Pancreas (tissue), 10 donors: ENCODE data around the gene ILRUN. TPM values are rescaled to one million over a fixed set of nuclear protein-coding genes. Genes with fewer than 3 reads are reported as not detected.
"Not testable (repeated sequence)": the region's sequence is repeated elsewhere in the genome, so short reads cannot be mapped to it uniquely, and the experiment has no call there.

ENCODE experiments used
- ATAC-seq, 4 donors: fragments of 200-7000 bp; cut with Tn5 transposase; one replicate each; pipeline versions ENCODE4 v1.8.0 to v1.9.1; 2020; ENCODE audit warnings: mild to moderate bottlenecking in 4 of 4, moderate library complexity in 4 of 4
- DNase-seq, 6 donors: peaks; one replicate each; pipeline ENCODE4 v3.0.0-alpha.2; 2020
- FAIRE-seq: peaks from 2 replicates; lab custom pipeline; 2012; peaks lifted over from hg19 to GRCh38; lab: Jason Lieb, UNC
- H3K27ac ChIP-seq, 4 donors: fragments of 200-600 bp; sonication (generic); 1 replicate in 3 of 4; 2 replicates in 1 of 4; pipeline versions ENCODE4 v1.5.0 to v1.8.0; 2020
- H3K27me3 ChIP-seq, 4 donors: fragments of 200-600 bp; one replicate each; pipeline ENCODE4 v1.8.0; 2021
- H3K36me3 ChIP-seq, 3 donors: fragments of 200-600 bp; sonication (generic) in 1 of 3; one replicate each; pipeline versions ENCODE4 v1.5.0 to v1.8.0; 2020 to 2021
- H3K4me1 ChIP-seq, 3 donors: fragments of 200-600 bp; one replicate each; pipeline ENCODE4 v1.8.0; 2021
- H3K4me3 ChIP-seq, 4 donors: fragments of 200-600 bp; sonication (generic) in 2 of 4; one replicate each; pipeline versions ENCODE4 v1.5.0 to v1.8.0; 2020 to 2021
- H3K9me3 ChIP-seq, 4 donors: fragments of 200-600 bp; one replicate each; pipeline ENCODE4 v1.8.0; 2021
- CTCF ChIP-seq, 4 donors: fragments of 200-600 bp; sonication (generic) in 3 of 4; IDR thresholded peaks; one replicate each; pipeline versions ENCODE4 v1.5.0 to v1.8.0; 2021; ENCODE audit warnings: antibody characterized with exemption in 4 of 4
- WGBS, 2 donors: extraction: QIAGEN DNeasy Blood & Tissue Kit; methylation state at CpG; one replicate each; pipeline ENCODE4 v1.1.7; 2013; 5-methylcytosine and 5-hydroxymethylcytosine counted together
- intact Hi-C, 3 donors: fragments of 100-400 bp; cut with DNase I; formaldehyde crosslinking; loops; one replicate each; pipeline versions ENCODE4 v1.11.1 to v1.14.2; 2022
- polyA plus RNA-seq, 2 donors: library from polyadenylated mRNA; stranded (reverse); fragments of 200-250 nt; gene quantifications; one replicate each; pipeline ENCODE4 v1.2.3, GENCODE V29; 2013
- total RNA-seq, 6 donors: library from RNA; stranded (reverse); fragmentation: NEBNext Ultra II Directional in 4 of 6; extraction: Animal tissue kit (Norgen Biotek cat#: 25700) in 4 of 6; gene quantifications; one replicate each; pipeline versions ENCODE4 v1.2.1 to v1.2.4, GENCODE V29; 2021 to 2023
- donor health status: healthy with polysubstance abuse.
- donor health status: DM: no; HTN: no; CAD: no; lungs with moderate emphysema.
- donor health status: DM: no; HTN: no; CAD: no.
- donor health status: control.
- donor health status: control.
- donor health status: Bipolar disorder and iron deficiency.
- donor health status: DM: yes; HTN: yes; CAD: no.
- donor health status: DM: no; HTN: no; CAD: no.
- donor health status: DM: no; HTN: no; CAD: no.
- donor health status: DM: yes; HTN: yes; CAD: no.

The ILRUN gene
- total RNA-seq (10 to 100 TPM; 18.7 to 32.9 (median 25.2) TPM), polyA plus RNA-seq (10 to 100 TPM; 14.6 to 16.7 TPM)

DNA sequence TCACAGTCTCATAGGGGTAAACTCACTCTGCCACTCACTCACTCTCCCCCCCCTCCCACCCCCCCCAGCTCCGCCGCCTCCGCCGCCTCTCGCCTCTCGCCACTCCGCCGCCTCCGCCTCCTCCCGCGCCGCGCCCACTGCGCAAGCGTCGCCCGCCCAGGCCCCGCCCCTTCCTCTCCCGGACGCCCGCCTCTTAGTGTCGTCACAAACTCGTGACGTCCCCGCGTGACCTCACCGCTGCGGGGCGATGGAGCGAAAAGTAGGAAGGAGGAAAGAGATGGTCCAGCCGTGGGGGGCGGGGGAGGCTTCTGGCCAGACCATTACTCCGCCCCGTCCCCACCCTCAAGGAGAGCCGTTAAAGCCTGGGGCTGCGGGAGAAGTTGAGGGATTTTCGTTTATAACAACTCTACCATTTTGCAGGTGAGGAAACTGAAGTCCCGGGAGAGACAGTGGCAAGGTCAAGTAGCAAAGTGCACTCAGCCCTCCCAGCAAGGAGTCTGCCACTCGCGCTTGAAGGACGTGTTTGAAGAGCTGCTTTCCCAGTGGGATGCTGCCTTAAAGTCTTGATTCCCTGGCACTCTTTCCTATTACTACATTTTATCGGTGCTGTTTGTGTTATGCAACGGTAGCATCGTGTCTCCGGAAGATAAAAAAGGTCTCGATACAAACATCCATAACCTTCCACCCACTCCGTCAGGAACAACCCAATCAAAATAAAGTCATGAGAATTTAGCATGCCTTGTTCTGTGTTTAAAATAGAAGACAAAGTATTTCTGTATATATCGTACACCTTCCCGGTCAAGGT lies at the start of gene ILRUN:
Gene ILRUN (minus strand): TSS at position 29 of the 805 bp plus-strand sequence. CDS start 164 bp downstream, outside the sequence.
- Histone ChIP-seq H3K9me3 (no peaks in the 10 kb centered on the region), H3K4me3 (peak within 1 kb of the TSS; percentile 85 to 92 (median 90)), H3K4me1 (peaks cover 9 to 21% (median 15%) of the 10 kb centered on the region in 3 donors), H3K27me3 (no peaks in the 10 kb centered on the region), H3K27ac (peak within 1 kb of the TSS; percentile 86 to 93 (median 90)), H3K36me3 (no peaks in the 10 kb centered on the region)
- ATAC-seq (peak; percentile 92 to 96 (median 94)), DNase-seq (peak; percentile 95 to 100 (median 98)), FAIRE-seq (no peak)
- no peak for TF ChIP-seq CTCF (IDR thresholded peaks at IDR 0.05)
- 2 to 3% methylated on average over 34 to 48 of the region's 49 CpGs for WGBS, 2 donors
- intact Hi-C loops = no loop called here

DNA sequence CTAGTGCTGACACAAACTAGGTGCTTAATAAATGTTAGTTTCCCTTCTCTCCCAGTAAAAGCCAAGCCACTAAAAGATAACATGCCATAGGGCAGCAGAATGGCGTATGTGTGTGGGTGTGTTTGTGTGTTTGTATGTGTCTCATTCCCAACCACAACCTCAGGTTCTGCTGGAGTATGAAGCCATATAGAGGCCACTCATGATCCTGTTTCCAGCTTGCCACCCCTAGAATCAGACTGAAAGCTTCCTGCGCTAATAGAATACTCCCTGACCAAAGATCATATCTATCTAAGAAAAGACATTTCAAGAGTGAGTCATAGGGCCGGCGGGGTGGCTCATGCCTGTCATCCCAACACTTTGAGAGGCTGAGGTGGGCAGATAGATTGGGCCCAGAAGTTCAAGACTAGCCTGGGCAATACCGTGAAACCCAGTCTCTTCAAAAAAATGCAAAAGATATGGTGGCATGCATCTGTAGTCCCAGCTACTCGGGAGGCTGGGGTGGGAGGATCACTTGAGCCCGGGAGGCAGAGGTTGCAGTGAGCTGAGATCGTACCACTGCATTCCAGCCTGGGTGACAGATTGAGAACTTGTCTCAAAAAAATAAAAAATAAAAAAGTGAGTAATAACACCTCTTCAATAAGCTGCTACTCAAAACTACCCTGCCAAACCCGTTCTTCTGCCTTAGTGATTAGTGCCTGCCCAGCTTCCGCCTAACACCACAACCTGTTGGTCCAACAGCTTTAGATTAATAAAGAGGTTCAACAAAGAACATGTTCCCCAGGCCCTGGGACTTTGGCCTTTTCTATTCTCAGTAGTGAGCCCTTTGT lies 48.9 kb upstream of the ILRUN start:
- DNase-seq (peak in 4 of 6 donors; percentile 46 to 76 (median 69)), ATAC-seq (peak; percentile 92 to 97 (median 96)), FAIRE-seq (no peak)
- no peaks in the 10 kb centered on the region for H3K36me3 ChIP-seq
- 44 to 49% methylated on average over 10 of the region's 10 CpGs for WGBS, 2 donors
- no peaks in the 10 kb centered on the region for H3K27me3 ChIP-seq
- no peak for TF ChIP-seq CTCF (IDR thresholded peaks at IDR 0.05)
- H3K9me3 ChIP-seq = no peaks in the 10 kb centered on the region
- peaks cover 0 to 10% (median 6%) of the 10 kb centered on the region in 3 donors for H3K4me1 ChIP-seq
- H3K4me3 ChIP-seq = no peak overlapping the region
- peak overlapping the region; percentile 22 to 76 (median 62) for H3K27ac ChIP-seq
- intact Hi-C loops = no loop called here

- H3K4me1 ChIP-seq = peaks cover 0 to 10% (median 6%) of the 10 kb centered on the region in 3 donors
- H3K4me3 ChIP-seq, ATAC-seq, H3K9me3 ChIP-seq, H3K36me3 ChIP-seq, H3K27me3 ChIP-seq, DNase-seq, H3K27ac ChIP-seq, FAIRE-seq, intact Hi-C loops: not testable (repeated sequence)
- WGBS, 2 donors = 91 to 95% methylated on average over 10 of the region's 10 CpGs
Observed at GRCh38 chr6:34744294-34744647, 47.7 kb upstream of the ILRUN start.

GRCh38 chr6:34743625-34744293 lies 47.2 kb upstream of the ILRUN start:
- Histone ChIP-seq H3K4me3 (no peak overlapping the region), H3K4me1 (peaks cover 0 to 10% (median 6%) of the 10 kb centered on the region in 3 donors), H3K27ac (no peak overlapping the region), H3K27me3 (no peaks in the 10 kb centered on the region), H3K36me3 (no peaks in the 10 kb centered on the region), H3K9me3 (no peaks in the 10 kb centered on the region)
- TF ChIP-seq CTCF (IDR thresholded peaks at IDR 0.05) = no peak
- no peak for ATAC-seq
- FAIRE-seq = no peak
- intact Hi-C loops = no loop called here
- 86 to 92% methylated on average over 7 of the region's 7 CpGs for whole genome bisulfite sequencing, 2 donors
- DNase-seq = no peak

DNA sequence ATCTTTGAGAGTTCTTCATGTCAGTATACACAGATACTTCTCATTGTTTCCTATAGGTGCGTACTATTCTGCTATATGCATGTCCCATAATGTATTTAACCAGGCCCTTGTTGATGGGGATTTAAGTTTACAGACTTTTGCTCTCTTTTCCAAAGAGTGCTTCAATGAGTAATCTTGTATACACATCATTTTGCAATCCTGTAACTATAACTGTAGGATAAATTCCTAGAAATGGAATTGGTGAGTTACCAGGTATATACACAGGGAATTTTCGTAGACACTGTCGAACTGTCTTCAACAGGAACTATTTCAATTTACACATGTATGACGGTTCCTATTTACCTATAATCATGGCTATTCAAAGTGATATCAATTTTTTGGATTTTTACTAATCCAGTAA lies 45.5 kb upstream of the ILRUN start:
- DNase-seq (no peak), ATAC-seq (no peak), FAIRE-seq (no peak)
- 89 to 92% methylated on average over 4 of the region's 4 CpGs for WGBS, 2 donors
- intact Hi-C loops = no loop called here
- no peaks in the 10 kb centered on the region for H3K9me3 ChIP-seq
- no peak overlapping the region for H3K27ac ChIP-seq
- H3K4me3 ChIP-seq = no peak overlapping the region
- H3K4me1 ChIP-seq = peaks cover 0 to 10% (median 6%) of the 10 kb centered on the region in 3 donors
- H3K27me3 ChIP-seq = no peaks in the 10 kb centered on the region
- no peak for TF ChIP-seq CTCF (IDR thresholded peaks at IDR 0.05)
- no peaks in the 10 kb centered on the region for H3K36me3 ChIP-seq
